Glomerular endothelial cell (primary cell): ENCODE data around the gene ZG16. TPM values are rescaled to one million over a fixed set of nuclear protein-coding genes. Genes with fewer than 3 reads are reported as not detected.
"Not testable (repeated sequence)": the region's sequence is repeated elsewhere in the genome, so short reads cannot be mapped to it uniquely, and the experiment has no call there.

Experiments used
- DNase-seq: peaks from one replicate; pipeline ENCODE4 v3.0.0-alpha.2; 2011; ENCODE audit warnings: low read depth, low spot score; ENCODE audit errors: extremely low read depth
- total RNA-seq: library from RNA; depleted of rRNA; stranded (reverse); fragments of >200 nt; gene quantifications from 2 replicates; pipeline ENCODE4 v1.2.3, GENCODE V29; 2015

Gene ZG16
- total RNA-seq, 1 donor from 2014 or later: not detected

DNA sequence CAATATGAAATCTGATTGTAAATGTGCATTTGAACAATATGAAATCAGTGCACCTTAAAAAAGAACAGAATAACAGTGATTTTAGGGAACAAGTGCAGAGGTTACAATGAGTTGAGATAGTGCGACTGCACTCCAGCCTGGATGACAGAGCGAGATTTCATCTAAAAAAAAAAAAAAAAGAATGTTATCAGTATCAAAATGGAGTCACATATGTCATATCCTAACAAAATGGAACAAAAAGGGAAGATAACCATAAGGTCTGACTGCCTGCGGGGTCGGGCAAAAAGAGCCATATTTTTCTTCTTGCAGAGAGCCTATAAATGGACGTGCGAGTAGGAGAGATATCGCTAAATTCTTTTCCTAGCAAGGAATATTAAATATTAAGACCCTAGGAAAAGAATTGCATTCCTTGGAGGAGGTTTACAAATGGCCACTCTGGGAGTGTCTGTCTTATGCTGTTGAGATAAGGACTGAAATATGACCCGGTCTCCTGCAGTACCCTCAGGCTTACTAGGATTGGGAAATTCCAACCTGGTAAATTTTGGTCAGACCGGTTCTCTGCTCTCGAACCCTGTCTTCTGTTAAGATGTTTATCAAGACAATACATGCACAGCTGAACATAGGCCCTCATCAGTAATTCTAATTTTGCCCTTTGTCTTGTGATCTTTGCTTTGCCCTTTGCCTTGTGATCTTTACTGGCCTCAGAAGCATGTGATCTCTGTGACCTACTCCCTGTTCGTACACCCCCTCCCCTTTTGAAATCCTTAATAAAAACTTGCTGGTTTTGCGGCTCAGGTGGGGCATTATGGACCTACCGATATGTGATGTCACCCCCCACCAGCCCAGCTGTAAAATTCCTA lies 5.3 kb downstream of the ZG16 start:
- not testable (repeated sequence) for DNase-seq

DNA sequence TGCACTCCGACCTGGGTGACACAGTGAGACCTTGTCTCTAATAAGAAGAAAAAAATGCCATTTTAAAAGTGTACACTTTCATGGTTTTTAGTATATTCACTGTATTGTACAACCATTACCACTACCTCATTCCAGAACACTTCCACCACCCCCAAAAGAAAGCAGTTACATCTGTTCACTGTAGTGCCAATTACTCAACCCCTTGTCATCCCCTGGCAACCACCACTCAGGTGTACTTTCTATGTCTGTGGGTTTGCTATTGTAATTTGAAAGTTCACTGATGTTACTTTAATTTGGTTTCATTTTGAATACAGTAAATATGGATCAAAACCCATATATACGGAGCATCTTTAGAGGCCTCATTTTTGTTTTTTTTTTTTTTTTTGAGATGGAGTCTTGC lies 6.1 kb downstream of the ZG16 start:
- no peak for DNase-seq

DNA sequence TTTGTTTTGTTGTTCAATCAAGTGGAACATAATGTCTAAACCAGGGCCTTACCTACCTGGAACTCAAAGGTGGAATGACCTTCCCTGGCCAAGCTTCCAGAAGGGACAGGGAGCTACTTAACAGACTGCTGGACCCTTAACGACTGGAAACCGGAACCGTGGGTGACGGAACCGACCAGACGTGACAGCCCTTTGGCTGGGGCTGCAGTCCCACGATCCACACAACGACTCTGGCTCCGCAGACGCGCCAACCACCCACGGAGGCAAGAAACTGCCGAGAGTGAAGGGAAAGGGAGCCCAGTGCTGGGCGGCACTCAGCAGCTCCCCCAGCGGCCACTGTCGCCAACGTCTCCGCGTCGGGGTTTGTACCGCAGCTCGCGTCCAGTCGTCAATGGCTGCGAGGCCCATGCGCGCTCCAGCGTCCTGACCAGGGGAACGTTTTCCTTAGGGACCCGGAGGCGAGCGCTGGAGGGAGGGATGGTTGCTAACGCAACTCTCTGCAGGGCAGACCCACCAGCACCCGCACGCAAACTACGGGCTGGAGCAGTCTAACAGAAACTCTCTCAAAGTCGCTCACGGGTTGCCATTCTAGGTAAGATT lies 6.9 kb downstream of the ZG16 start:
- no peak for DNase-seq

DNA sequence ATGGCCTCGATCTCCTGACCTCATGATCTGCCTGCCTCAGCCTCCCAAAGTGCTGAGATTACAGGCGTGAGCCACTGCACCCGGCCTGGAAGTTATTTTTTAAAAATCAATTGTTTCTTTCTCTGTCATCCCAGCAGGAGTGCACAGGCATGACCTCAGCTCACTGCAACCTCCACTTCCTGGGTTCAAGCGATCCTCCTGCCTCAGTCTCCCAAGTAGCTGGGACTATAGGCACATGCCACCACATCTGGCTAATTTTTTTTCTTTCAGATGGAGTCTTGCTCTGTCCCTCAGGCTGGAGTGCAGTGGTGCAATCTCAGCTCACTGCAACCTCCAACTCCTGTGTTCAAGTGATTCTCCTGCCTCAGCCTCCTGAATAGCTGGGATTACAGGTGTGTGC lies 9.1 kb downstream of the ZG16 start:
- not testable (repeated sequence) for DNase-seq

DNA sequence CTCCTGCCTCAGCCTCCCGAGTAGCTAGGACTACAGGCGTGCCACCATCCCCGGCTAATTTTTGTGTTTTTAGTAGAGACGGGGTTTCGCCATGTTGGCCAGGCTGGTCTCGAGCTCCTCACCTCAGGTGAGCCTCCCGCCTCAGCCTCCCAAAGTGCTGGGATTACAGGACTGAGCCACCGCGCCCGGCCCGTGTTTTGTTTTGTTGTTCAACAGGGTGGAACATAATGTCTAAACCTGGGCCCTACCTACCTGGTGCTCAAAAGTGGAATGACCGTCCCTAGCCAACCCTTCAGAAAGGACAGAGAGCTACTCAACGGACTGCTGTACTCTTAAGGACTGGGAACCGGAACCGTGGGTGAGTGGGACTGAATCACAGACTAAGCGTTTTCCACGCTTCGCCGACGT lies 11.7 kb downstream of the ZG16 start:
- no peak for DNase-seq

DNA sequence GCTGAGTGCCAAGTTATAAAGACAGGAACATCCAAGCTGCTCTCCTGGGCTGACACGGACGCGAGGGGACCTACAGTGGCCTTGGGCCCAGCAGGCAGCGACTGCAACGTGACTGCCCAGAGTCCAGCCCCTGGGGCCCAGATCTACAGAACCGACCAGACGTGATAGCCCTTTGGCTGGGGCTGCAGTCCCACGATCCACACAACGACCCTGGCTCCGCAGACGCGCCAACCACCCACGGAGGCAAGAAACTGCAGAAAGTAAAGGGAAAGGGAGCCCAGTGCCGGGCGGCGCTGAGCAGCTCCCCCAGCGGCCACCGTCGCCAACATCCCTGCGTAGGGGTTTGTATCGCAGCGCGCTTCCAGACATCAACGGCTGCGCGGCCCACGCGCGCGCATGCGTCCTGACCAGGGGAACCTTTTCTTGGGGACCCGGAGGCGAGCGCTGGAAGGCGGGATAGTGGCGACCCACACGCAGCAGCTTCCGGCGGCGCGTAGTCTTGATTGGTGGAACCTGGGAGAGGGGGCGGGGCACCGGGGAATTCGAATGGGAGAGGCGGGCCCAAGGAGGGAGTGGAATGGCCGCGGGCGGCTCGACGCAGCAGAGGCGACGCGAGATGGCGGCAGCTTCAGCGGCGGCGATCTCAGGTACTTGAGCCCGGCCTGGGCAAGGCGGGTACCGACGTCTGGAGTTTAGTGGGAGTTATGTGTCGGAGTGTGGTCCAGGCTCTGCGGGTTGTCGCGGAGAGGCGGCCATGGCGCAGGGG lies 12.3 kb downstream of the ZG16 start, which contains the start of gene KIF22:
TSS of gene KIF22 (plus strand) at position 569 of the 766 bp plus-strand sequence. CDS start at position 578, 9 bp downstream.
- peak; percentile 87 for DNase-seq

DNA sequence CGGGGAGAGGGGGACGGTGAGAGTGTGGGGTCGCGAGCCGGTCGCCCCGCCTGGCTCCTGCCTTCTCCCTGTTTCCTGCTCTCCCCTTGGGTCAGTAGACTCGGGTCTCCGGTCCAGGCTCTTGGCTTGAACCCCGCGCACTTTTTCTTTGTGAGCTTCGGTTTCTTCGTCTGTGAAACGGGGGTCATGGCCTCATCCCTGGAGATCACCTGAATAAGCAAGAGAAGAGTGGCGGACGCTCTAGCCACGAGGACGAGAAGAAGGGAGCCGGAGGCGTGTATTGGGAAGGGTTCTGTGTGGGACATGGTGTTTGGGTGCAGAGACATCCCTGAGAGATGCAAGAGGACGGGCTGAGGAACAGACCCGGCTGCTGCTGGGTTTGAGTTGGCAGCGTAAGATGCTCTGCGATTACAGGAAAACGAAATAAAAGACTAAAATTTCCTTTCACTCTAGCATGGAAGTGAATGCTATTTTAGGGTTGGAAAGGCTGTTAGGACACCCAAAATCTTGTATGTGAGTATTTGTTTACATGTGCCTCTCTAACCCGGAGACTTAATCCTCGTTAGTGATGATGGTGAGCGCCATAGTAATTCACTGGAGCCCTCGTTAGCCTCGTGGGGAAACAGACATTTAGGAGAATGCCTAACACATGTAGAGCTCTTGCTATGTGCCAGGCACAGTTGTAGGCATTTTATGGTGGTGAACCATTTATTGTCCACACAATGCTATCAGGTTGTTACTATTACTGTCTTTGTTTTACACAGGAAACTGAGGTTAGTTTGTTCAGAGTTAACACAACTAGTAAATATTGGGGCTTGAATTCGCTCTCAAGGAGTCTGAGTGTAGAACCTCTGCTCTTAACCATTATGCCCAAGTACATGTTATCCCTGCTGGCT lies 13.1 kb downstream of the ZG16 start:
- no peak for DNase-seq

DNA sequence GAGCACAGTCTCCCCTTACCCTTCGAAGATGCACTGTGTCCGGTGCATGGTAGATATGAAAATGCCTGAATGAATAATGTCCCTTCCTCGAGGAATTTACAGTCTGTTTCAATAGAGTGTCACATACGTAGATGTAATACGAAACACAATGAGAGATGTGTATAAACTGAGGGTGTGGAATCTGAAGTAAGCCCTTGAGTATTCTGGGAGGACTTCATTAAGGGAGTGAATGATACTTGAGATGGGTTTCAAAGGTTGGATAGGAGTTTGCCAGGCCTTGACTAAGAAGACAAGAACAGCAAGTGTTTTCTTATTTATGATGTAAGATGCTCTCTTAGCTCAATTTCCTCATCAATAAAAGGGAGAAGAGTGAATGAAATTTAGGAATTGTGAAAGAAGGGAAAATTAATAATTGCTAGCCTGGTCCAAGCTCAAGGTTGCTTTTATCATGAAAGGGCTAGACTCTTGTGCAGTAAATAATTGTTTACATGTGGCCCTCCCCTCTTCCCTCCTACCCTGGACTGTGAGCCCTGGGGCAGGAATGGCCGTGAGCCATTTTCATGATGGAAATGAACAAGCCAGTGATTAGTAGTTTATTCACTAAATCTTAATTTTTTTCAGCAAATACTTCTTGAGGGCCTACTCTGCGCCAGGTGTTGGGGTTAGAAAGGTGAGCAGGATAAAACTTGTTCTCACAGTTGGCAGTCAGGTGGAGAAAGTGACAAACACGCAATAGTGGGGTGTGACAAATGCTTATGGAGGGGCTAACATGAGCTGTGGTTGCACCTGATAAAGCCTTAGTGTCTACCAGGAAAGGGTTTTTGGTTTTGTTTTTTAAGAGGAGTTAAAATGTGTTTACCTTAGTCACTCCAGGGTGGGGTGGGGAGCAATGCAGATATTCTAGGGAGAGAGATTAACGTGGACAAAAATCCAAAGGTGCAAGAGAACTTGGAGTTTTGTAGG lies 14.1 kb downstream of the ZG16 start:
- no peak for DNase-seq

DNA sequence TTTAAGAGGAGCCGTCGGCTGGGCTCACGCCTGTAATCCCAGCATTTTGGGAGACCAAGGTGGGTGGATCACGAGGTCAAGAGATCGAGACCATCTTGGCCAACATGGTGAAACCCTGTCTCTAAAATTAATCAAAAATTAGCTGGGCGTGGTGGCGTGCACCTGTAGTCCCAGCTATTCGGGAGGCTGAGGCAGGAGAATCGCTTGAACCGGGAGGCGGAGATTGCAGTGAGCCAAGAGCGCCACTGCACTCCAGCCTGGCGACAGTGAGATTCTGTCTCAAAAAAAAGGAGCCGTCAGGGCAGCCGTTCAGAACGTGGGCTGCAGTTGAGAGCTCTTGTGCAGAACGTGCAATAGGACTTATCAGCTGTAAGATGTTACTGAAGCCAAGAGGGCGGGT lies 15.1 kb downstream of the ZG16 start:
- DNase-seq: not testable (repeated sequence)

DNA sequence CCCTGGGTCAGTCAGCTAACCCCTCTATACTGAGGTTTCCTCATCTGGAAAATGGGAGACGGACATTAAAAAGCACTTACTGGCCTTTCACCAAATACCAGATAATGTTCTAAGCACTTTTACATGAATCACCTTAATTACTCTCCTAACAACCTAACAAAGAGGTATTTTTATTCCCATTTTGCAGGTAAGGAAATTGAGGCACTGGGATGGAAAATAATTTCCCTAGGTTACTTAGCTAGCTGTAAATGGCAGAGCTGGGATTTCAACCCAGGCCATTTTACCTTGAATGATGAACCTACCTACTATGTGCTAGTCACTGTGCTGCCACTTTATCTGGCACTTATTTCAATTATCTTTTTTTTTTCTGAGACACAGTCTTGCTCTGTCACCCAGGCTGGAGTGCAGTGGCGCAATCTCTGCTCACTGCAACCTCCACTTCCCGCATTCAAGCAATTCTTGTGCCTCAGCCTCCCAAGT lies 16.2 kb downstream of the ZG16 start:
- no peak for DNase-seq

DNA sequence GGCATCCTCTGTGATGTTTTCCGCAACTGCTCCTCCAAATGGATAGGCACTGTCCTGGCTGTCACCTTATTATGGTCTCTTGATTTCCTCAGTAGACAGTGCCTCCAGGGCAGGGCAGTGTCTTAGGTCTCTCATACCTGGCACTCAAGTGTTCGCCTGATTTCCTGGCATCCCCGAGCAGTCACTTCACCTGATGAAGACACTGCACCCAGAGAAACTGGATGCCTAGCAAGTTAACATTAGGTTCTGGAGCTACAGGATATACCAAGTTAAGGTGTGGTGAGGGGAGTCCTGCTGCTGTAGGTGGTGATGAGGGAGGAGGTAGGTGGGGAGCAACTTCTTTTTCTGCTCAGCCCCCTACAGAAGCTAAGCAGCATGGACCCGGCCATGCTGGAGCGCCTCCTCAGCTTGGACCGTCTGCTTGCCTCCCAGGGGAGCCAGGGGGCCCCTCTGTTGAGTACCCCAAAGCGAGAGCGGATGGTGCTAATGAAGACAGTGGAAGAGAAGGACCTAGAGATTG lies 24.4 kb downstream of the ZG16 start:
- no peak for DNase-seq

DNA sequence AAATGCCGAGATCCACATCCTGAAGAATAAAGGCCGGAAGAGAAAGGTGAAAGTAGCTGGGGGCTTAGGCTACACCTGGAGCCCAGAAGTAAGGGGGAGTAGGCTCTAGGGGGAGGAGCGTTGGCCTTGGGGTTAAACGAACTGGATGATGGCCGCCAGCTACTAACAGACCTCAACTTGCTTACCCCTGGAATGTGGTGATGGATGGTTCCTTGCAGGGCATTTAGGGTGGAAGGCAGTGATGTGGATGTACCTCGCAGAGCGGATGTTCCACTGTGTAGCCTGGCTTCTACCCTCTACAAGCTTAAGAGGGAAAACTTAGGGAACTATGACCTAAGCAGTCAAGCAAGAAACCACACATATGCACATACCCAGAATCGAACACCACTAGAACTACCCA lies 26.0 kb downstream of the ZG16 start:
- no peak for DNase-seq

DNA sequence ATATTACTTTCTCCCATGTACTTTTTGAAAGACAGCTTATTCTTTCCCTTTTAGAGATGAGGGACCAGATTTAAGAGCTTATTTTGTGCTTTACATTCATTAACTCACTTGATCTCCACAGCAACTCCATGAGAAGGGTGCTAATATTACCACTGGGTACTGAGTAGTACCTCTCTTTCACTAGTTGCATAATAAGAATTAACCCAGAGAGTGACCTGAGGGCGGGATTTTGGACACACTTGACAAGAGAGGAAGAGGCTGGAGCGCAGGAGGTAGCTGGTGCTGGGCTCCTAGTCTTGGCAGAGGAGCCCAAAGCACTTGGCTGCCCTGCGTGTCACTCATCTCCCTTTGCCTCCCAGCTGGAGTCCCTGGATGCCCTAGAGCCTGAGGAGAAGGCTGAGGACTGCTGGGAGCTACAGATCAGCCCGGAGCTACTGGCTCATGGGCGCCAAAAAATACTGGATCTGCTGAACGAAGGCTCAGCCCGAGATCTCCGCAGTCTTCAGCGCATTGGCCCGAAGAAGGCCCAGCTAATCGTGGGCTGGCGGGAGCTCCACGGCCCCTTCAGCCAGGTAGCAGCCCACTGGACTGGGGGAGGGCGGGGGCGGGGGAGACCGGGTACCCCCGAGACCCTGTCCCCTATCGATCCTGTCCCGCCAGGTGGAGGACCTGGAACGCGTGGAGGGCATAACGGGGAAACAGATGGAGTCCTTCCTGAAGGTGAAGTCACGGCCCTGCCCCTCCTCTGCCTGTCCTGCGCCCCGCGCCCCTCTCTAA lies 26.6 kb downstream of the ZG16 start:
- DNase-seq: no peak

DNA sequence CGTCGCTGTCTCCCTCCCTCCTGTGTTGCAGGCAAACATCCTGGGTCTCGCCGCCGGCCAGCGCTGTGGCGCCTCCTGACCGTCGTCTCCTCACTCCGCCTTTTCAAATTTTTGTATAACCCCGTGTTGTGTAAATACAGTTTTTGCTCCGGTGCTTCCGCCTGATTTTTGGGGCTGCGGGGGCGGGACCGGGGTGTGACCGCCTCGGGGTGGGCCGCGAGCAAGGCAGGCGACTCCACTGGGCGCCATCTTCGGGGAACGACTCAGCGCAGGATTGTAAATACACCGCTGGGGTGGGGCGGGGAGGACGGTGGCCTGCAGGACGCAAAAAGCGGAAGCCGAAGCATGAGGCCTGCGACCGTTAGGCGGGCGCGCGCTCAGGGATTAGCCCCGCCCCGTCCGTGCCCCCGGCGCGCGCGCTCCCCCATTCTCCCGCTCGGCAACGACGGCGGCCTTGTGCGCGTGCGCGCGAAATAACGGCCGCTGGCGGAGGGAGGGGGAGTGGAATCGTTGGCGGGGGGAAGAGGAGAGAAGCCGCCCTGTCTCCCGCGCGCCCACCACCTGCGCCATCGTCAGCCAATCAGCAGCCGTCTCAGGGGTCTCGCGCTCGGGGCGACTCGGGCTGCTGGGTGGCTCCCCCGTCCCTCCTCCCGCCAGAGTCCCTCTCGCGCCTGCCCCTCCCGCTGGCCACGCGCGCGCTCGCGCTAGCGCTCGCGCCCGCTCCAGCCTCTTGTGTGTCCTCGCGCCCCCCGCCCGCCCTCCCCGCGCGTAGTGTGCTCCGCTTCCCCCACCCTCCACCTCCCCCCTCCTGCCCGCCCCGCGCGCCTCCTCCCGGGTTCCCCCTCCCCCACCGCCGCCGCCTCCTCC lies 27.4 kb downstream of the ZG16 start:
- DNase-seq: peak; percentile 57

DNA sequence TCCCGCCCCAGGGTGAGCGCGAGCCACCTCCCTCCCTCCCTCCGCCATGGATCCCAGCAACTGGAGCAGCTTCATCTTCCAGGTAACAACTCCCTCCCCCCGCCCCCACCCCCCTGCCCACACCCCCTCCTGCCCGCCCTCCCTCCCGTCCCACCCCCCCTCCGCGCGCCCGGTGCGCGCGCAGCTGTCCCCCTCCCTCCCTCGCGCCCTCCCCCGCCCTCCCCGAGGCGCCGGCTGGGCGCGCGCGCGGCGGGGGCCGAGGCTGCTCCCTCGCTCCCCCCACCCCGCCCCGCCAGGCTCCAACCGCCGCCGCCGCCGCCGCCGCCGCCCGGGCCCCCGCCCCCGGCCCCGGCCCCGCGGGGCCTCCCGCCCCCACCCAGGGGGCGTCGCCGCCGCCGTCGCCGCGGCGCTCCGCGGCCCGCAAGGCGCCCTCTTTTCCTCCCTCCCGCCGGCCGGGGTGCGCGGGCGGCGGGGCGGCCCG lies 28.1 kb downstream of the ZG16 start, which contains the start of gene MAZ:
TSS of gene MAZ (plus strand) at position 431 of the 481 bp plus-strand sequence. CDS start 173 bp downstream, outside the sequence.
- DNase-seq: no peak

DNA sequence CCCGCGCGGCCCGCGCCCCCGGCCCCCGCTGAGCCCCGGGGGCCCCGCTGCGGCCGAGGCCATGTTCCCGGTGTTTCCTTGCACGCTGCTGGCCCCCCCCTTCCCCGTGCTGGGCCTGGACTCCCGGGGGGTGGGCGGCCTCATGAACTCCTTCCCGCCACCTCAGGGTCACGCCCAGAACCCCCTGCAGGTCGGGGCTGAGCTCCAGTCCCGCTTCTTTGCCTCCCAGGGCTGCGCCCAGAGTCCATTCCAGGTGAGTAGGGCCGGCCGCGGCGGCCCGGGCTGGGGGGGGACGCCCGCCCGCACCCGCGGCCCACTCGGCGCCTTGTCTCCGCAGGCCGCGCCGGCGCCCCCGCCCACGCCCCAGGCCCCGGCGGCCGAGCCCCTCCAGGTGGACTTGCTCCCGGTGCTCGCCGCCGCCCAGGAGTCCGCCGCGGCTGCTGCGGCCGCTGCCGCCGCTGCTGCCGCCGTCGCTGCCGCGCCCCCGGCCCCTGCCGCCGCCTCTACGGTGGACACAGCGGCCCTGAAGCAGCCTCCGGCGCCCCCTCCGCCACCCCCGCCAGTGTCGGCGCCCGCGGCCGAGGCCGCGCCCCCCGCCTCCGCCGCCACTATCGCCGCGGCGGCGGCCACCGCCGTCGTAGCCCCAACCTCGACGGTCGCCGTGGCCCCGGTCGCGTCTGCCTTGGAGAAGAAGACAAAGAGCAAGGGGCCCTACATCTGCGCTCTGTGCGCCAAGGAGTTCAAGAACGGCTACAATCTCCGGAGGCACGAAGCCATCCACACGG lies 28.8 kb downstream of the ZG16 start:
- no peak for DNase-seq
